Superior temporal gyrus (tissue), 1 donor: ENCODE measurements around the gene TNFRSF18.
"Not testable (repeated sequence)": the region's sequence is repeated elsewhere in the genome, so short reads cannot be mapped to it uniquely, and the experiment has no call there.

Source experiments
- DNase-seq: peaks from one replicate; pipeline ENCODE4 v3.0.0-alpha.2; 2016; ENCODE audit errors: extremely low spot score

TNFRSF18 gene

DNA sequence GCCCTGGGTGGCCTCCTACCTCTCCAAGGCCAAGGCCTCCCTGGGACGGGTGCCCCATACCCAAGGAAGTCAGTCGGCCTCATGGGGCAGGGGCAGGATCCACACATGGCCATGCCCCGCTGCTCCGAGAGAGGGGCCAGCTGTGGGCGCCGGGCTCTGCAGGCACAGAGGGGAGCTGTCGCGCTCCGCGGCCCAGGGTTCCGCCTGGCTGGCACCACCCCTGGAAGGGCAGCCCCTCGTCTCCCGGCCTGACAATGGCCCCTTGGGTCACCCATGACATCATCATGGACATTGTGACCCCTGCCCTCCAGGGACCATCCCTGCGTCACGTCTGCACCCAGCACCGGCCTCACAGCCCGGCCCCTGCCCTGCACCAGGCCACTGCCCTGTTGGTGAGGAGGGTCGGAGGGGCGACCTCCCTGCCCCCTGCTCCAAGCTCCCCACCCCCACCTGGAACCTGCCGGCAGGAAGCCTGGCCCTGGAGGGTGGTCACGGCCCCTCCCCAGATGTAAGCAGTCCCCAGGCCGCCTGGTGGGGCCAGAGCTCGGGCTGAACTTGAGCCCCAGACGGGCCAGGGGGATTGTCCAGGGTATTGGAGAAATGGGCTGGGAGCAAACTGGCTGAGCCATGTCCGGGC is 26.9 kb downstream of the TNFRSF18 start:
- no peak for DNase-seq

DNA sequence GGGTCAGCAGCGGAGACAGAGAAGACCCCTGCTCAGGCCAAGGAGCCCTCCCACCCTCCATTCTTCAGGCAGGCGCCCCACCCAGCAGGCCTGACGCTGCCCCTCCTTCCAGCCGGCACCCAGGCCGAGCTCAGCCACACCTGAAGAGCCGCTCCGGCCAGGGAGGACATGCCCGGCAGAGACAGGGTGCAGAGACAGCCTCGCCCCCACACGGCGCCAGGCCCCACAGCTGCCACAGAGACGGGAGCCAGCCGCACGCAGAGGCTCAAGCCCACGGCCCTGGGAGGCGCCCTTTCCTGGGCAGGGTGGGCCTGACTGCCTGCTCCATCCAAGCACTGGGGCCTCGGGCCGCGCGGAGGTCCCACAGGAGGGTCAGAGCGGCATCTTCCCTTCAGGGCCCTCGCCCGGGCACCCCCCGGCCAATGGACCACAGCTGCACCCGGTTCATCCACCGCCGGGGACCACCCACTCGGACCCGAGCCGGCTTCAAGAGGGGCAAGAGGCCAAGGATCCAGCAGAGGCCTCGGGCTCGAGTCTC is 27.5 kb downstream of the TNFRSF18 start:
- no peak for DNase-seq

- no peak for DNase-seq
These were observed 28.8 kb downstream of the TNFRSF18 start for GRCh38 chr1:1177452-1178206.

DNA sequence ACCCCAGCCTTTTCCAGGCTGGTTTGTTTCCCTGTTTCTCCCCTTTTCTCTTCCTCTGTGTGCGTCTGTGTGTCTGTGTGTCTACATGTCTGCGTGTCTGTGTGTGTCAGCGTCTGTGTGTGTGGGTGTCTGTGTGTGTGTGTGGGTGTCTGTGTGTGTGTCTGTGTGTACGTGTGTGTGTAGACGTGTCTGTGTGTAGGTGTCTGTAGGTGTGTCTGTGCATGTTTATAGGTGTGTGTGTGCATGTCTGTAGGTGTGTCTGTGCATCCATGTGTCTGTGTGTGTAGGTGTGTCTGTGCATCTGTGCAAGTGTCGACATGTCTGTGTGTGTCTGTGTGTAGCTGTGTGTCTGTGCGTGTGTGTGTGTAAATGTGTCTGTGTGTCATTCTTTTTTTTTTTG is 29.5 kb downstream of the TNFRSF18 start:
- no peak for DNase-seq

- DNase-seq = not testable (repeated sequence)
These were observed 30.2 kb downstream of the TNFRSF18 start for GRCh38 chr1:1176063-1176761.

GRCh38 chr1:1175221-1176062 is 30.9 kb downstream of the TNFRSF18 start:
- DNase-seq = no peak

DNA sequence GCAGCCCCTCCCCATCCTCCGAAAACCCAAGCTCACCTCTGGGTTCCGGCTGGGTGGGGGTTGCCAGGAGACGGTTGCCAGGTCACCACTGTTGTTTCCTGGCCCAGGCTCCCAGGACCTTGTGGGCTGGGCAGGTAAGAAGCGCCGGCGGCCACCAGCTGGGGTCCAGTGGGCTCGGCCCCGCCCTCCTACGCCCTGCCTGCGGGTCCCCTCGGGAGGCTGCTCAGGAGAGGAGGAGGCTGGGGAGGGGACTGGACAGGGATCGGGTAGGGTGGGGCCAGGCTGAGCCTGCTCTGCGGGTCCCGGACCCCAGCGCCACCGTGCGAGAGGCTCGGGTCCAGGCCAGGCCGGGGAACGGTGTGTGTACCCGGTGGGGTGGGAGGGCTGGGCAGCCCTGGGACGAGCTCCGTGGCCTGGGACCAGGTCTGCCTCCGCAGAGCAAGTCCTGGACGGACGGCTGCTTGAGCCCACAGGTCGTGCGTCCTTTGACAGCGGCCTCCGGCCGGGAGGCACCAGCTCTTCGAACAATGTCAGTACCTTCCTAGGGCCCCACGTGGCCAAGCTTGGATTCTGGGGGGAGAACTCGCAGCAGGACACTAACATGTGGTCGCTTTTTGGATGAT is 32.5 kb downstream of the TNFRSF18 start, which contains the start of gene TTLL10:
TTLL10 (plus strand) TSS at position 88 of the 623 bp plus-strand sequence. CDS start 5,336 bp downstream, outside the sequence.
- DNase-seq = no peak

GRCh38 chr1:1173061-1173792 is 33.2 kb downstream of the TNFRSF18 start:
- no peak for DNase-seq

DNA sequence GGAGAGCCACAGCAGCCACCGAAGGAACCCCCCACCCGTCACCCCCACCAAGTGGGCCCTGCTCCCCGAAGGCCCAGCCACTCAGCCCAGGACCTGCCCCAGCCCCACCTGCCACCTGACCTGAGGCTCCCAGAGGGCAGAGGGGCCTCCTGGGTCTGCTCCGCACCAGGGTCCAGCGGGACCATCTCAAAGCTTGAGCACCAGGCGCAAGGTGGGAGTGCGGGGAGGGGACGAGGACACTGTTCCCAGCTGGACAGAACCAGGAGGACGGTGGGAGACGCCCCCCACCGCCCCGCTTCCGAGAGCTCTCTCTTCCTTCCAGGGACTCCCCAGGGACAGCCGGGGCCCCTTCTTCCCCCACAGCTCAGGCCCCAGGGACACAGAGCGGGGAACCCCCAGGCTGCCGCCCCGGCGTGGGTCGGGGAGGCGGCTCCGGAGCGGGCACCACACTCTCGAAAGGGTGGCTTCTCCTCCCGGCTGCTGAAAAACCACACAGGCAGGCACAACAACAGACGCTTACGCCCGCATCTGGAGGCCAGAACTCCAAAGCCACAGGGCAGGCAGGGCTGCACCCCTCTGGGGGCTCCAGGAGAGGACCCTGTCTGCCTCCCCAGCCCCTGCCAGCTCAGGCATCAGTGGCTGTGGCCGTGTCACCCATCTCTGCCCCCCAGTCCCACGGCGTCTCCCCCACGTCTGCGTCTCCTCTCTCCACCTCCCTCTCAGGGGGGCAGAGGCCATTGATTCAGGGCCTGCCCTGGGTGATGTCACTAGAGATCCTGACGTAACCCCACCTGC is 34.6 kb downstream of the TNFRSF18 start:
- no peak for DNase-seq

DNA sequence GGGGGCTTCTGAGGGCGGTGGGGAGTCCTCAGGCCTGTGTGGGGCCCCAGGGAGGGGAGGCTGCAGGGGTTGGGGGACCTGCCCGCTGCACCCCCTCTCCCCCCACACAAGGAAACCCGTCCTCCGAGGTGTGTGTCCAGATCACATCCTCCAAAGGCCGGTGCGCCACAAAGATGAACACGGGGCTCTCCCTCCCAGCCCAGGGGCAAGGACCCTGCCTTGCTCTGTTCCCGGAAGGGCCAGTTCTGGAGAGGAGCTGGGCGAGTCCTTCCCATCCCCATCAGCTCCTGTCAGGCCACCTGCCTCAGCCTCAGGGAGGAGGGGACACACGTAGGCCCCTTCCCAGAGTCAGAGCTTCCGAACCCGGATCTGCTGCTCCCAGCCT is 35.2 kb downstream of the TNFRSF18 start:
- DNase-seq = no peak

GRCh38 chr1:1170215-1171091 is 35.9 kb downstream of the TNFRSF18 start:
- DNase-seq = no peak

DNA sequence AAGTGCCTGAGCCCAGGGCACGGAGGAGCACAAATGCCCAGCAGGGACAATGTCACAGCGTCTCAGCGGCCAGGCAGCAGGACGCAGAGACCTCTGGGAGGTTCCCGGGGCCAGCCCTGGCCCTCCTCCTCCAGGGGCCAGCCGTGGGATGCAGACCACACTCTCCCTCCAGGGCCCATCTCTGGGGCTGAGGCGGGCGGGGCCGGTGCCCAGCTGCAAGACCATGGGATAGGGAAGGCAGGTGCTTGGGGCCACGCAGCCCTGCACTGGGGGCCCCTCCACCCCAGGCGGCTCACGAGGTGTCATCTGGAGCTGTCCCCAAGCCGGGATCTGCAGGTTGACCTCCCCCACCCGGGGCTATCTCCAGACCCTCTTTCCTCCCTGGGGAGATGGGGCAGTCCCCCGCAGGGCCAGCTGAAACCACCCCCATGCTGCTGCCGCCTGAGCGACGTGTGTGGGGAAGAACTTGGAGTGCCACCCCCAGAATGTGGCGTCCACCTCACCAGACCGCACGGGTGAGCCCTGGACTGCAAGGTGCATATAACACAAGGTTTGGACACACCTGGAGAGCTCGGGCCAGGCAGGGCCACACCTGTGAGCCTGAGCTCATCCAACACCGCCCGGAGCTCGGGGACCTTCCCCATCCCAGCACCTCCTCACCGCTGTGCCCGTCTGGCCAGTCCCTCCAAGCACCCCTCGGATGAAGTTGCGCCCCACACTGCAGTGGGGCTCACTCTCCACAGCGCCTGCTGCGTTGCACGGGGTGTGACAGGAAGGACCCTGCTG is 36.8 kb downstream of the TNFRSF18 start:
- no peak for DNase-seq

DNA sequence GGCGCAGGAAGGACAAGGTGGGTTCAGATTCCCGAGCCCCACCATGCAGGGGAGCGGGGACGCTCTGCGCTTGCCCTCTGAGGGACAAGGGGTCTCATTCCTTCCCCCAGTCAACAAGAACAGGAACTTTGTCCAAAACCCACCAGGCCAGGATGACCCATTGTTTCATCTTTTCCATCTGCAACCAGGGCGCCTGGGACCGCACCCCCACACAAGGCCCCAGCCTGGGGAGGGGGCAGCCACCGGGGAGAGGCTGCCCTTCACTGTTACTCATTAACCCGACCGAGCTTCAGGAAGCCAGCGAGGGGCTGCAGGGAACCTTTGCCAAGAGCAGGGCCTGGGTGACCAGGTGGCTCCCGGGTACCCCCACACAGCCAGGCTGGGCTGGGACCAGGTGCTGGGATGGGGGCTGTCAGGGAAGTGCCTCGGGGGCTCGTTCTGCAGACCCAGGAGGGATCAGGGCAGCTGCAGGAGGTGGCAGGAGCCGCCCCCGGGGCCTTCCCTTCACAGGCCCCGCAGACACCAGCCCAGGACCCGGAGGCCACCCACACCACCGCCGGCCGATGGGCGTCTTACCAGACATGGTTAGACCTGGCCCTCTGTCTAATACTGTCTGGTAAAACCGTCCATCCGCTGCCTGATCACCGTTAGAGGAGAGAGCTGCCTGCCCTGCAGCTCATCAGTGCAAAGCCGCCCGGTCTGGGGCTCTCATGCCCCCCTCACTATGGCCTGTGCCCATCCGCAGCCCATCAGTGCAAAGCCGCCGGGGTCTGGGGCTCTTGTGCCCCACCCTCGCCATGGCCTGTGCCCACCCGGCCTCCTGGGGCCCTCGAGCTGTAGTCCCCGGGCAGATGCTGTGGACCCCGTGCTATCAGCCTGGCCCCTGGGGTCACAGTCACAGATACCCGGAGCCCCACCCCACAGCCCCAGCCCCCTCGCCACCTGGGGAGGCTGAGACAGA is 37.7 kb downstream of the TNFRSF18 start:
- DNase-seq = no peak

DNA sequence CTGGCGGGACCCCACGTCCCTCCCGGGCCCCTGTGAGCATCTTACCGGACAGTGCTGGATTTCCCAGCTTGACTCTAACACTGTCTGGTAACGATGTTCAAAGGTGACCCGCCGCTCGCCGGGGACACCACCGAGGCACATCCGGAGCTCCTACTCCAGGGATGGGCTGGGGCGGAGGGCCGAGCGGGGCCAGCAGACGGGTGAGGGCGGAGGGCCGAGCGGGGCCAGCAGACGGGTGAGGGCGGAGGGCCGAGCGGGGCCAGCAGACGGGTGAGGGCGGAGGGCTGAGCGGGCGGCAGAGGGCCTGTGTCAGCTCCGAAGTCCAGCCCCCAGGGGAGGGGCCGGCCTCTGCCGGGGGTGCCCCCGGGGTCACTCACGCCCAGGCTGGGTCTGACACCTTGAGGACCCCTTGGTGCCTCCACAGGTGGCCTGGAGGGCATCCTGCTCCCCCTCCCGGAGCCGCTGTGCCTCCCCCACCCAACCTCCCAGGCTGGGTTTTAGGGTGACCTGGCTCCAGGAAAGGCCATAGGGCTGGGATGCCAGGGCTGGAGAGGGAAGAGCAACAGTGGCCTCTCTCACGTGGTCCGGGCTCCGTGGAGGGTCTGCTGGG is 38.4 kb downstream of the TNFRSF18 start:
- no peak for DNase-seq

- no peak for DNase-seq
These were observed 39.0 kb downstream of the TNFRSF18 start for GRCh38 chr1:1167398-1167821.
